Retinal pigment epithelial cell (primary cell): ENCODE measurements around the gene NPPC.

ENCODE experiments used
- DNase-seq: peaks from one replicate; pipeline ENCODE4 v3.0.0-alpha.2; 2010; ENCODE audit warnings: low read depth
- H3K4me3 ChIP-seq: 2 replicates; pipeline ENCODE4 v1.5.1; 2011; ENCODE audit warnings: mild to moderate bottlenecking, low read length, control low read depth, moderate library complexity
- TF ChIP-seq, protein P1 (sequence below): conservative IDR thresholded peaks from 2 replicates; pipeline ENCODE4 v1.5.1; 2011; ENCODE audit warnings: low read depth, low read length, control low read depth, inconsistent platforms

Gene NPPC

DNA sequence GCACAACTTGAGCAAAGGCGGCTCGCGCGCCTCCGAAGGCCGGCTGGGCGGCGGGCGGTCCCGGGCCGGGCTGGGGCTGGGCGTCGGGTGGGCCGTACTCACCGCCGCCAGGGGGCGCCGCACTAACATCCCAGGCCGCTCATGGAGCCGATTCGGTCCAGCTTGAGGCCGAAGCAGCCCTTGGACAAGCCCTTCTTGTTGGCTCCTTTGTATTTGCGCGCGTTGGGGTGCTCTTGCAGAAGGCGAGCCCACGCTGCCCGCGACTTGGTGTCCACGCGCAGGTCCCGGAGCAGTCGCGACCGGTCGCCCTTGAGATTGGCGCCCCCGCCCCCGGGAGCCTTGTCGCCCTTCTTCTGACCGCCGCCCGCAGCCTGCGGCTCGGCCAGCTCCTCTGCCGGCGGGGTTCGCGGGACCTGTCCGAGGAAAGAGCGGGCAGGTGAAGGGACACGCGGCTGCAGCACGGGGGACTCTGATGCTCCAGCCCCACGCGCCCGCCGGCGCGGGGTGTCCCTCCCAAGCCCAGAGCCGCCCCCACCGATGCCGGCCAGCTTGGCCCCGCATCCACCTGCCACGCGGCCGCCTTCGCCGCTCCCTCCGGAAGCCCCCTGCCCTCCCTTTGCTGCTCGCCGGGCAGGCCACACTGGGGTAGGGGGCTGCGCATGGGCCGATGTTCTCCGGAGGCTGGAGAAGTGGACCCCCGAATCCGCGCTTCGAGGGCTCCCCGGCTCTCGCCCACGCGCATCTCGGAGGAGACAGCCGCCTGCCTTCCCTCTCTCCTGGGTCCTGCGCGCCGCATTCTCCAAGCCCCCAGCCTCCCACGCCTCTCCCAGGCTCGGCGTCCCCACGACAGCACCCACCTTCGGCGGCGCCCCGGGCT, 655 bp downstream of the NPPC start:
- TF ChIP-seq, protein P1, sequence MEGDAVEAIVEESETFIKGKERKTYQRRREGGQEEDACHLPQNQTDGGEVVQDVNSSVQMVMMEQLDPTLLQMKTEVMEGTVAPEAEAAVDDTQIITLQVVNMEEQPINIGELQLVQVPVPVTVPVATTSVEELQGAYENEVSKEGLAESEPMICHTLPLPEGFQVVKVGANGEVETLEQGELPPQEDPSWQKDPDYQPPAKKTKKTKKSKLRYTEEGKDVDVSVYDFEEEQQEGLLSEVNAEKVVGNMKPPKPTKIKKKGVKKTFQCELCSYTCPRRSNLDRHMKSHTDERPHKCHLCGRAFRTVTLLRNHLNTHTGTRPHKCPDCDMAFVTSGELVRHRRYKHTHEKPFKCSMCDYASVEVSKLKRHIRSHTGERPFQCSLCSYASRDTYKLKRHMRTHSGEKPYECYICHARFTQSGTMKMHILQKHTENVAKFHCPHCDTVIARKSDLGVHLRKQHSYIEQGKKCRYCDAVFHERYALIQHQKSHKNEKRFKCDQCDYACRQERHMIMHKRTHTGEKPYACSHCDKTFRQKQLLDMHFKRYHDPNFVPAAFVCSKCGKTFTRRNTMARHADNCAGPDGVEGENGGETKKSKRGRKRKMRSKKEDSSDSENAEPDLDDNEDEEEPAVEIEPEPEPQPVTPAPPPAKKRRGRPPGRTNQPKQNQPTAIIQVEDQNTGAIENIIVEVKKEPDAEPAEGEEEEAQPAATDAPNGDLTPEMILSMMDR: peak; percentile 64
- H3K4me3 ChIP-seq: peak overlapping the region; percentile 37
- DNase-seq: peak; percentile 39

DNA sequence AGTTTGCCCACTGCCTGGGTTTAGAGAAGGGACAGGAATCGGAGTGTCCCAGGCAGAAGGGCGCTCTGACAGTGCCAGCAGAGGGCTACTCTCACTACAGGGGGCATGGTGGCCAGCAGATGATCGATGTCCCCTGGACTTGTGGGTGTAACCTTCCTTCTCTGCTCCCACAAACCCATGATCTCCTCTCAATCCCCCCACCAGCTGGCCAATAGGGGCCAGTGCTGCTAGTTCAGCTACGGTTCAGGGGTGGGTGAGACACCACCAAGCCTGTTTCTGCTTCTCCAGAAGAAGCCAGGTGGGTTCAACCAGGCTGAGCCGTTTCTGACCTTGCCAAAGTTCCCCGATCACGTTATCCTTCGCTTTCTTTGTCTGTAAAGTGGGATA, 1.3 kb downstream of the NPPC start:
- DNase-seq: no peak
- H3K4me3 ChIP-seq: no peak overlapping the region
- TF ChIP-seq, protein P1: no peak

DNA sequence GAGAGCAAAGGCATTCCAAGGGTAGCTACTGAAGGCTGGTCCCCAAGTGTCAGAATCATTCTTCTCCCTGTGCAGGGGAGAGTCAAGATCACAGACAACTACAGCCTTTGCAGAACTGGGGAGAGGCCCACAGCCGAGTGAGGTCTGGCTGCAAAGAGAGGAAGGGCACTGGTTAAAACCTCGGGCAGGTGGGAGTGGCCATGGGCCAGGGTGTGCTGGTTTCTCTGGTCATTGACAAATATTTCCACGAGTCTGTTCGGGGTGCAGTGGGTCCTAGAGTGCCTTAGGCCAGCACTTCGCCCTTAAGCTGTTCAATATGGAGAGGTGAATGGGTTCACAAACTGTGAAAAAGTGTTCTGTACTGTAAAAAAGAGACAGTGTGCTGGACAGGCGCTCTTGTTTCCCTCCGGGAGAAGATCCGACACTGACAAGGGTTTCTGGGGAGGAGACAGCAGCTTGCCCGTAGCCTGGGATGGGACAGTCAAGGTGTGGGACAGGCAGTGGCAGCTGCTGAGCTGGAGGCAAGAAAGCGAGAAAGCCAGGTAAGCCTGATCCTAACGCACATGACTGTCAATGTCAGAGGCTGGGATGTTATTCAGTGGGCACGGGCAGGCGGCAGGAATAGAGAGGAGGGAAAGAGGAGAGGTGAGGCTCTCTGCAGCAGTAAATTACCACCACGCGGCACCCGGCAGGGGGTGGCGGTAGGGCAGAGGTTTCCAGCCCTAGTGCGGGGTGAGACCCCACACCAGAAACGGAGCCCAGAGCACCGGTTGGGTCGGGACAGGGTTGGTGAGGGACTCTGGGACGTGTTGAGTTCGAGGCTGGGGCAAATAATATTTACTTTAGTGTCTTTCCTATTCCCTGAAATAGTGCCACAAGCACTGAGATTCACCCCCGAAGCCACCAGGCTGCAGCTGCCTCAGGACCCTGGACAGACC, 2.0 kb downstream of the NPPC start:
- TF ChIP-seq, protein P1: no peak
- H3K4me3 ChIP-seq: no peak overlapping the region
- no peak for DNase-seq

DNA sequence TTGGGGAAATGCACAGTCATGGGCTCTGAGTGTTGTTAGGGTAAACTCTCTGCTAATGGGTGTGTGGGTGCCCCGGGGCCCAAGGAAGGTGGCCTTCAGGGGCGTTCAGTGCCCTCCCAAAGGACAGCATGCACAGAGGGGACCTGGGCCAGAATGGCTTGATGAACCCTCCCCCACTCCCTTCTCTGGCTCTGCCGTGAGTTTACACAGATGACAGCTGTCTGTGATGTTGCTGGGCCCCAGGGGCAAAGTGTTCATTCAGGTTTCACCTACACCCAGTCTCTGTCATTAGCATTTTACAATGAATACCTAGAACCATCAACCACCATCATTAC, 3.2 kb downstream of the NPPC start:
- TF ChIP-seq, protein P1: no peak
- DNase-seq: no peak
- no peak overlapping the region for H3K4me3 ChIP-seq

DNA sequence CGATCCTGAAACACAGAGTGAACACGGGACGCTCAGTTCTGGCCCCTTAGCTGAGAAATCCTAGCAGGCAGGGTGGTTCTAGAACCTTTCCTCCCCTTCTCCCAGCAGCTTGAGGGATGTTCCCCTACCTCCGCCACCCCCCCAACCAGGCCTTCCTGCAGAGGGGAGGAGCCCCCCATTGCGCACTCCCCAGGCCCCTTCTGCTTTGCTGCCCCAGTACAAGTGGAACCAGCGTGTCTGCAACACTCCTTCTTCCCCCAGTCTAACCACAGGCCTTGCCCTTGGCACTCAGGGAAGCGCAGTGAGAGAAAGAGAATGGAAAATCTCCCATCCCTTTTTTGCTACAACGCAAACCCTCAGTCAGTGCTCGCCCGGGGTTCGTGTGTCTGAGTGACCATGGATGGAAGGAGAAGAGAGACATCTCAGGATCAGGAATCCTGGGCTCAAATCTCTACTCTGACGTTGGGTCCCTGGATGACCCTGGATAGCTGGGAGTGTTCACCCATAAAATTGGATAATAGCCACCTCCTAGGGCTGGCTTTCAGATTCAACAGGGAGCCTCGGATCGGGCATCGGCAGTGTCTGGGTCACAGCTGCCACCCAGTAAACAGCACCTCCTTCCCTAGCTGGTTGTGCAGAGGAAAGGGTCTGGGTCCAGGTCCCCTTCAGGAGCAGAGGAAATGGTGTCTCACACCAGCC, 3.7 kb downstream of the NPPC start:
- no peak overlapping the region for H3K4me3 ChIP-seq
- TF ChIP-seq, protein P1: no peak
- no peak for DNase-seq

DNA sequence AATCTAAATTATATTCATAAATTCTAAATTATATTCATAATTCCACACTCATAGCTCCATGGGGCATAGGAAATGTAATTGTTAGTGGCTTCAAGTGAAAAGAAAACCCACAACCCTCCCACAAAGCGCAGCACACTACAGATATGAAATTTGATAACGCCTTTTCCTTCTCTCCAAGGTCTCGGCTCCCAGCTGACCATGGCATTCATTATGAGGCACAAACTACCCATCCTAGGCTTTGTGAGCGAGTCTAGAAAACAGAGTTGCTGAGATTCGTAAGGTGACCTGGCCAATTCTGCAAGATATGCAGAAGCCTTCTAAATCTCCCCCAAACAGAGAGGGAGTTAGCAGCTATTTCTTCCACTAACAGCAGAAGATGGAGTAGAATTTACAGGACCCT, 5.4 kb downstream of the NPPC start:
- TF ChIP-seq, protein P1: no peak
- no peak for DNase-seq
- no peak overlapping the region for H3K4me3 ChIP-seq
